22Rv1 (cell line): ENCODE results near the gene DCHS1.

Source experiments
- ZFX ChIP-seq: fragments of 450-650 bp; IDR thresholded peaks from 2 replicates; pipeline ENCODE4 v1.6.1; 2017; ENCODE audit warnings: antibody characterized with exemption, borderline replicate concordance
- TF ChIP-seq, protein P1 (sequence below): fragments of 450-650 bp; IDR thresholded peaks from 2 replicates; pipeline ENCODE4 v1.5.1; 2017; ENCODE audit warnings: mild to moderate bottlenecking

GRCh38 chr11:6657346-6657745 lies 1.7 kb upstream of the DCHS1 start:
- TF ChIP-seq, protein P1, sequence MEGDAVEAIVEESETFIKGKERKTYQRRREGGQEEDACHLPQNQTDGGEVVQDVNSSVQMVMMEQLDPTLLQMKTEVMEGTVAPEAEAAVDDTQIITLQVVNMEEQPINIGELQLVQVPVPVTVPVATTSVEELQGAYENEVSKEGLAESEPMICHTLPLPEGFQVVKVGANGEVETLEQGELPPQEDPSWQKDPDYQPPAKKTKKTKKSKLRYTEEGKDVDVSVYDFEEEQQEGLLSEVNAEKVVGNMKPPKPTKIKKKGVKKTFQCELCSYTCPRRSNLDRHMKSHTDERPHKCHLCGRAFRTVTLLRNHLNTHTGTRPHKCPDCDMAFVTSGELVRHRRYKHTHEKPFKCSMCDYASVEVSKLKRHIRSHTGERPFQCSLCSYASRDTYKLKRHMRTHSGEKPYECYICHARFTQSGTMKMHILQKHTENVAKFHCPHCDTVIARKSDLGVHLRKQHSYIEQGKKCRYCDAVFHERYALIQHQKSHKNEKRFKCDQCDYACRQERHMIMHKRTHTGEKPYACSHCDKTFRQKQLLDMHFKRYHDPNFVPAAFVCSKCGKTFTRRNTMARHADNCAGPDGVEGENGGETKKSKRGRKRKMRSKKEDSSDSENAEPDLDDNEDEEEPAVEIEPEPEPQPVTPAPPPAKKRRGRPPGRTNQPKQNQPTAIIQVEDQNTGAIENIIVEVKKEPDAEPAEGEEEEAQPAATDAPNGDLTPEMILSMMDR: no peak
- TF ChIP-seq ZFX: no peak
